Epidermal melanocyte (primary cell): ENCODE results near the gene MUC5AC.
"Not testable (repeated sequence)": the region's sequence is repeated elsewhere in the genome, so short reads cannot be mapped to it uniquely, and the experiment has no call there.

Experiments
- DNase-seq: peaks from one replicate; pipeline ENCODE4 v3.0.0; 2011; ENCODE audit warnings: low spot score; ENCODE audit not compliant: insufficient read length

MUC5AC gene

DNA sequence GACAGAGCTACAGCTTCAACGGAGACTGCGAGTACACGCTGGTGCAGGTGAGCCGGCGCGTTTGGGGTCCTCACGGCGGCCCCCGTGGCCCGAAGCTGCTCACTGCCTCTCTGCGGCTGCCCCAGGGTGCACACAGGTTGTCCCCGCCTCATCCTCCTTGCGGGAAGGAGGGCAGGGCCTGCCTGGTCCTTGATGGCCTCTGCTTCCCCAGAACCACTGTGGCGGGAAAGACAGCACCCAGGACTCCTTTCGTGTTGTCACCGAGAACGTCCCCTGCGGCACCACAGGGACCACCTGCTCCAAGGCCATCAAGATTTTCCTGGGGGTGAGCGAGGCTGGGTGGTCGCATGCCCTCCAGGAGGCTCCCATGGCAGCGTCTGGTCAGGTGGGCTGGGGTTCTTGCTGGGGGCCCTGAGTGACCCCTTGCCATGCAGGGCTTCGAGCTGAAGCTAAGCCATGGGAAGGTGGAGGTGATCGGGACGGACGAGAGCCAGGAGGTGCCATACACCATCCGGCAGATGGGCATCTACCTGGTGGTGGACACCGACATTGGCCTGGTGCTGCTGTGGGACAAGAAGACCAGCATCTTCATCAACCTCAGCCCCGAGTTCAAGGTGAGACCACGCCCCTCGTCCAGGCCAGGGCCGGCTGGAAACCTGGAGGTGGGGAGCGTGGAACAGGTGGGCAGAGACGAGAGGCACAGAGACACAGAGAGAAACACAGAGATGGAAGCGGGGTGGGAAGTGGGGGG lies 19.4 kb downstream of the MUC5AC start:
- DNase-seq: no peak

- DNase-seq: no peak
Measured at GRCh38 chr11:1177771-1178090, 20.0 kb downstream of the MUC5AC start.

DNA sequence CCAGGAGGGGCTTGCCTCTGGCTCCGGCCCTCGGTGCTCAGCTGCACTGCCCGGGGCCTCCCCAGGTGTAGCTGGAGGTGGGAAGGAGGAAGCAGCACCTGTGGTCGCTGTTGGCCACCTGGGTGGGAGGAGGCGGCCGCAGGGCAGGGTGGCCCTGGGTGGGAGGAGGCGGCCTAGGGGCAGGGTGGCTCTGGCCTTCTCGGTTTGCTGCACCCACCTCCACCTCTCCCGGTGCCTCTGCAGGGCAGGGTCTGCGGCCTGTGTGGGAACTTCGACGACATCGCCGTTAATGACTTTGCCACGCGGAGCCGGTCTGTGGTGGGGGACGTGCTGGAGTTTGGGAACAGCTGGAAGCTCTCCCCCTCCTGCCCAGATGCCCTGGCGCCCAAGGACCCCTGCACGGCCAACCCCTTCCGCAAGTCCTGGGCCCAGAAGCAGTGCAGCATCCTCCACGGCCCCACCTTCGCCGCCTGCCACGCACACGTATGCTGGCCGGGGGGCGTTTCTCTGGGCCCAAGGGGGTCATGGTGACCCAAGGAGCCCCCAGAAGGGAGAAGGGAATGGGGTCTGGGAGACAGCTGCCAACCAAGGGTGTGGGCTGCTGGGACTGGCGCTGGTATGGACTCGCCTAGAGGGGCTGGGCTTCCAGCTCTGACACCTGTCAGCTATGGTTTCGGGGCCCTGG lies 20.6 kb downstream of the MUC5AC start:
- no peak for DNase-seq

- no peak for DNase-seq
Measured at GRCh38 chr11:1178906-1179305, 21.2 kb downstream of the MUC5AC start.

- DNase-seq: no peak
Measured at GRCh38 chr11:1179641-1180040, 21.9 kb downstream of the MUC5AC start.

DNA sequence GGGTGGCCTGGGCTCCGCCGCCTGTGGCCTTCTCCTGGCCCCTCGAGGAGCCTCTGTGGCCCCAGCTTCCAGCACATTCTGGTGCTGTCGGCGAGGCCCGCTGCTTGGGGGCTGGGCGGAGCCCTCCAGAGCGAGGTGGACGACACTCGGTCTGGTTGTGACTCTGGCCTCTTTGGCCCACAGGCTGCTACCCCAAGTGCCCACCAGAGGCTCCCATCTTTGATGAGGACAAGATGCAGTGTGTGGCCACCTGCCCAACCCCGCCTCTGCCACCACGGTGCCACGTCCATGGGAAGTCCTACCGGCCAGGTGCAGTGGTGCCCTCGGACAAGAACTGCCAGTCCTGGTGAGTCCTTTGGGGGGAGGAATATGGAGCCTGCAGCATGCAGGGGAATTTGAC lies 22.4 kb downstream of the MUC5AC start:
- DNase-seq: no peak

- DNase-seq: no peak
Measured at GRCh38 chr11:1180947-1181391, 23.2 kb downstream of the MUC5AC start.

DNA sequence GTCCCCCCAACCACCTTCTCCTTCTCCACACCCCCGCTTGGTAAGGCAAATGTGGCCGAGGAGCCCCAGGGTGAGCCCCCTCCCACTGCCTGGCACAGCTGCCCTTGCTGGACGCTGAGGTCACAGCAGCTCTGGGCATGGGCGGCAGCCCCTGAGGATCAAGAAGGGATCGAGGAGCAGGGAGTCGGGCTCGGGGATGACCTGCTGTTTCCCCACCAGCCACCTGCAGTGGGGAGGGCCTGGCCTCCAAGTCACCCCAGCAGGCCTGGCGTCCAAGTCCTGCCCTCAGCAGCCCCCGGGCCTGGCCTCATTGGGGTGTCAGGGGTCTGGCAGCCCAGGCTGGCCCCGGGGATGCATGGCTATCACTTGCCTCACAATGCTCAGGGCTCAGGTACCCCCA lies 23.7 kb downstream of the MUC5AC start:
- DNase-seq: no peak

DNA sequence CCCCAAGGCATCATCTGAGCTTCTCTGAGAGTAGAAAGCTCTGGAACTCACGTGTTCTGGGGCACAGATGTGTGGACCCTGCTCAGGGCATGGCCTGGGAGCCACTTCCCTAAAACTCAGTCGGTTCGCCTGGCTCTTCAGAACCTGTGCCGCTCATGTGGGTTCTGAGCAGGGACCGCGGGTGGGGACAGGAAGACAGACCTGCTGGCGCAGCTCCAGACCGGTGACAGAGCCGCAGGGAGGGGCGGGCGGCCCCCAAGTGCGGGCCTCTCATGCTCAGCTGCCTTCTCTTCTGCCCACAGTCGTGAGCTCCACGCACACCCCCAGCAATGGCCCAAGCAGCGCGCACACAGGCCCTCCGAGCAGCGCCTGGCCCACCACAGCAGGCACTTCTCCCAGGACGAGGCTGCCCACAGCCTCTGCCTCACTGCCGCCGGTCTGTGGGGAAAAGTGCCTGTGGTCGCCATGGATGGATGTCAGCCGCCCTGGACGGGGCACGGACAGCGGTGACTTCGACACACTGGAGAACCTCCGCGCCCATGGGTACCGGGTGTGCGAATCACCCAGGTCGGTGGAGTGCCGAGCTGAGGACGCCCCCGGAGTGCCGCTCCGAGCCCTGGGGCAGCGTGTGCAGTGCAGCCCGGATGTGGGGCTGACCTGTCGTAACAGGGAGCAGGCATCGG lies 24.2 kb downstream of the MUC5AC start:
- no peak for DNase-seq

GRCh38 chr11:1184139-1184538 lies 26.4 kb downstream of the MUC5AC start:
- DNase-seq: not testable (repeated sequence)

GRCh38 chr11:1188451-1189130 lies 30.8 kb downstream of the MUC5AC start:
- not testable (repeated sequence) for DNase-seq

DNA sequence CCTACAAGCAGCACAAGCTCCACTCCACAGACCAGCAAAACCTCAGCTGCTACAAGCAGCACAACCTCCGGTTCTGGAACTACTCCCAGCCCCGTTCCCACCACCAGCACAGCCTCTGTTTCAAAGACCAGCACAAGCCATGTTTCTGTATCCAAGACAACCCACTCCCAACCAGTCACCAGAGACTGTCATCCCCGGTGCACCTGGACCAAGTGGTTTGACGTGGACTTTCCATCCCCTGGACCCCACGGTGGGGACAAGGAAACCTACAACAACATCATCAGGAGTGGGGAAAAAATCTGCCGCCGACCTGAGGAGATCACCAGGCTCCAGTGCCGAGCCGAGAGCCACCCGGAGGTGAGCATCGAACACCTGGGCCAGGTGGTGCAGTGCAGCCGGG lies 32.1 kb downstream of the MUC5AC start:
- DNase-seq: not testable (repeated sequence)

DNA sequence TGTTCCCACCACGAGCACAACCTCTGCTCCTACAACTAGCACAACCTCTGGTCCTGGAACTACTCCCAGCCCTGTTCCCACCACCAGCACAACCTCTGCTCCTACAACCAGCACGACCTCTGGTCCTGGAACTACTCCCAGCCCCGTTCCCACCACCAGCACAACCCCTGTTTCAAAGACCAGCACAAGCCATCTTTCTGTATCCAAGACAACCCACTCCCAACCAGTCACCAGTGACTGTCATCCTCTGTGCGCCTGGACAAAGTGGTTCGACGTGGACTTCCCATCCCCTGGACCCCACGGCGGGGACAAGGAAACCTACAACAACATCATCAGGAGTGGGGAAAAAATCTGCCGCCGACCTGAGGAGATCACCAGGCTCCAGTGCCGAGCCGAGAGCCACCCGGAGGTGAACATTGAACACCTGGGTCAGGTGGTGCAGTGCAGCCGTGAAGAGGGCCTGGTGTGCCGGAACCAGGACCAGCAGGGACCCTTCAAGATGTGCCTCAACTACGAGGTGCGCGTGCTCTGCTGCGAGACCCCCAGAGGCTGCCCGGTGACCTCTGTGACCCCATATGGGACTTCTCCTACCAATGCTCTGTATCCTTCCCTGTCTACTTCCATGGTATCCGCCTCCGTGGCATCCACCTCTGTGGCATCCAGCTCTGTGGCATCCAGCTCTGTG lies 34.2 kb downstream of the MUC5AC start:
- DNase-seq: not testable (repeated sequence)

GRCh38 chr11:1192741-1193325 lies 35.1 kb downstream of the MUC5AC start:
- no peak for DNase-seq

GRCh38 chr11:1193326-1194230 lies 35.8 kb downstream of the MUC5AC start:
- DNase-seq: no peak

DNA sequence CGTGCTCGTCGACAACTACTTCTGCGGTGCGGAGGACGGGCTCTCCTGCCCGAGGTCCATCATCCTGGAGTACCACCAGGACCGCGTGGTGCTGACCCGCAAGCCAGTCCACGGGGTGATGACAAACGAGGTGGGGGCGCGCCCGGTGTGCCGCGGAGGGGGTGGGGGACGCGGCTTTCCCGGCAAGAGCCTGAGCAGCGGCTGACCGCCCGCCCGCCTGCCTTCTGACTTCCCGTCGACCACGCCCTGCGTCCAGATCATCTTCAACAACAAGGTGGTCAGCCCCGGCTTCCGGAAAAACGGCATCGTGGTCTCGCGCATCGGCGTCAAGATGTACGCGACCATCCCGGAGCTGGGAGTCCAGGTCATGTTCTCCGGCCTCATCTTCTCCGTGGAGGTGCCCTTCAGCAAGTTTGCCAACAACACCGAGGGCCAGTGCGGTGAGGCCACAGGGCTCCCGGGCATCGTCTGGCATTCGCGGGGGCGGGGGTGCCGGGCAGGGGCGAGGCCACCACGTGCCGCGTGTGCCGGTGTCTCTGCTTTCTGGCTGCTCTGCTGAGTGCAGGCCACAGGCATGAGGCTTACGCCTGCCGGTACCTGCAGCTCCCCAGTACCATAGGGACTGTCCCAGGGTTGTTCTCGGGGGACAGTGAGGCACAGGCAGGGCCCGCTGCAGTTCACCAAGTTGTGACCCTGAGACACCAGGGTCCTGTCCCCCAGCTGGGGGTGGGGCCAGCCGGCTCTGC lies 36.7 kb downstream of the MUC5AC start:
- DNase-seq: no peak

GRCh38 chr11:1194977-1195681 lies 37.4 kb downstream of the MUC5AC start:
- DNase-seq: no peak

DNA sequence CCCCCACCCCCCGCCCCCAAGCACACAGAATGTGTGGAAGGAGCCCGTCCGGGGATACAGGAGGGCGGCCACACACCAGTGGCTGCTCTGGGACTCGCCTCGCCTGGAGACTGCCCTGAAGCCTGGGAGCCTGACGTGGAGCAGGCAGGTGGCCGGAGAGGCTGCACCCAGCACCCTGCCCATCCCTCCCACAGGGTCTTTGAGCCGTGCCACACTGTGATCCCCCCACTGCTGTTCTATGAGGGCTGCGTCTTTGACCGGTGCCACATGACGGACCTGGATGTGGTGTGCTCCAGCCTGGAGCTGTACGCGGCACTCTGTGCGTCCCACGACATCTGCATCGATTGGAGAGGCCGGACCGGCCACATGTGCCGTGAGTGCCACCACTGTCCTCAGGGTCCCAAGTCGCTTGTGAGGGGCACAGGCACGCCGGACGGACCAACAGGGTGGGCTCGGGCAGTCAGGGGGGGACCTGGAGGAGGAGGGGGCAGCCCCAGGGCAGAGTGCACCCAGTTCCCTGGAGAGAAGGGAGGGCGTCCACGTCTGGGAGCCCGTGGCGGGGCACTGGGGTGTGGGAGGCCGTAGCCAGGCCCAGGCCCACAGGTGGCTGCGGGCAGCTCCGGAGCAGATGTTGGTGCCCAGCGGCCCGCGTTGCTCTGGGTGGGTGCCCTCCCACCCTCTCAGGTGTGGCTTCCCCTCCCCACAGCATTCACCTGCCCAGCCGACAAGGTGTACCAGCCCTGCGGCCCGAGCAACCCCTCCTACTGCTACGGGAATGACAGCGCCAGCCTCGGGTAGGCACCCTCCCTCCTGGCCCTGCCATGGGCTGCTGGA lies 38.1 kb downstream of the MUC5AC start:
- DNase-seq: no peak
